Measurements from ENCODE around the gene SLC9A6. TPM values are rescaled to one million over a fixed set of nuclear protein-coding genes. Genes with fewer than 3 reads are reported as not detected.

The SLC9A6 gene
- polyA plus RNA-seq, 1 donor: 16.1 TPM

- H3K27me3 ChIP-seq (ENCODE audit: control insufficient read depth, insufficient read depth, low read length): no peaks in the 10 kb centered on the region
- no peaks in the 10 kb centered on the region for H3K9me3 ChIP-seq (ENCODE audit: control insufficient read depth, low read depth, low read length)
- H3K4me3 ChIP-seq (ENCODE audit: low read length): no peak overlapping the region
- DNase-seq: peak; percentile 2 to 38
- H3K27ac ChIP-seq (ENCODE audit: low read length): no peak overlapping the region
- H3K4me1 ChIP-seq (ENCODE audit: control insufficient read depth, insufficient read depth, low read length): peaks cover 10% of the 10 kb centered on the region
- H3K36me3 ChIP-seq (ENCODE audit: control insufficient read depth, insufficient read depth, low read length): no peaks in the 10 kb centered on the region
Measured at GRCh38 chrX:135981668-135982067, 3.6 kb upstream of the SLC9A6 start.

DNA sequence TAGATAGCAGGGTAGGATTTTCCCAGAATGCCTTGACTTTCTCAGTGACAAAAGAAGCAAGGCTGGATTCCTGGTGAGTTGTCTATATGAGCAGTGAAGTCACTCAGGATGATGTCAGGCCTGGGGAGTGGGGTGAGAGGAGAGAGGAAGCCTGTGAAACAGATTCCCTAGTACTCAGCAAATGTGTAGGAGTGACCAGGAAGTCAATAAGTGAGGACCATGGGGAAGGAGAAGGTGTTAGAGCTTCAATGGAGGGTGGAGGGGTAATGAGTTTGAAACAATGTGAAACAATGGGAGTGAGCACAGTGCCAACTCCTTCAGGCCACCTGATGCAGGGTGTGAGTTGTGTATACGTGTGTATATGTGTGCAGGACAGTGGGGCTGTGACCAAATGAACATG, 2.4 kb upstream of the SLC9A6 start:
- Histone ChIP-seq H3K9me3 (ENCODE audit: control insufficient read depth, low read depth, low read length) (no peaks in the 10 kb centered on the region), H3K27ac (ENCODE audit: low read length) (no peak overlapping the region), H3K27me3 (ENCODE audit: control insufficient read depth, insufficient read depth, low read length) (no peaks in the 10 kb centered on the region), H3K4me1 (ENCODE audit: control insufficient read depth, insufficient read depth, low read length) (peaks cover 10% of the 10 kb centered on the region), H3K36me3 (ENCODE audit: control insufficient read depth, insufficient read depth, low read length) (no peaks in the 10 kb centered on the region), H3K4me3 (ENCODE audit: low read length) (no peak overlapping the region)
- no CpG with 5 or more reads among the region's 1 CpG for WGBS (ENCODE audit: insufficient coverage, low lambda C conversion rate)
- DNase-seq: no peak

DNA sequence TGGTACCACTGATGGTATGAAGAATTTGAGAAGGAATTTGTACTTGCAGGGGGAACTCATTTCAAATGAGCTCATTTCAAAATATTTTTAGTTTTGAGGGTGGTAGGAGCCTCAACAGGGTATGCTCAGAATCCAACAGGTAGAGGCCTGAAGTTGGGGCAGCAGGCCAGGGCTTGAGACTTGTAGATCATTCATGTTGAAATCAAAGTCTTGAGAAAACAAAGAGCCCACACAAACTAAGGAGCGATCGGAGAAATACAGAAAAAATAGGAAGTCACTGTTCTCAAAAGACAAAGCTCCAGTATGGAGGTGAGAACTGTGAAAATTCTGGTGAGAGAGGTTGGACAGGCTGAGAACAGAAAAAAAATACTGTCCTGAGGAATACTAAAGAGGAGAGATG, 979 bp upstream of the SLC9A6 start:
- Histone ChIP-seq H3K9me3 (ENCODE audit: control insufficient read depth, low read depth, low read length) (no peaks in the 10 kb centered on the region), H3K36me3 (ENCODE audit: control insufficient read depth, insufficient read depth, low read length) (no peaks in the 10 kb centered on the region), H3K27me3 (ENCODE audit: control insufficient read depth, insufficient read depth, low read length) (no peaks in the 10 kb centered on the region), H3K27ac (ENCODE audit: low read length) (peak overlapping the region; percentile 58), H3K4me3 (ENCODE audit: low read length) (peak overlapping the region; percentile 64), H3K4me1 (ENCODE audit: control insufficient read depth, insufficient read depth, low read length) (peaks cover 10% of the 10 kb centered on the region)
- WGBS (ENCODE audit: insufficient coverage, low lambda C conversion rate): no CpG with 5 or more reads among the region's 2 CpGs
- DNase-seq: no peak

- H3K27me3 ChIP-seq (ENCODE audit: control insufficient read depth, insufficient read depth, low read length): no peaks in the 10 kb centered on the region
- H3K4me3 ChIP-seq (ENCODE audit: low read length): peak overlapping the region; percentile 64
- peaks cover 10% of the 10 kb centered on the region for H3K4me1 ChIP-seq (ENCODE audit: control insufficient read depth, insufficient read depth, low read length)
- H3K36me3 ChIP-seq (ENCODE audit: control insufficient read depth, insufficient read depth, low read length): no peaks in the 10 kb centered on the region
- no peaks in the 10 kb centered on the region for H3K9me3 ChIP-seq (ENCODE audit: control insufficient read depth, low read depth, low read length)
- no CpG with 5 or more reads among the region's 7 CpGs for WGBS (ENCODE audit: insufficient coverage, low lambda C conversion rate)
- DNase-seq: peak in 1 of 2 donors; percentile 24
- peak overlapping the region; percentile 58 for H3K27ac ChIP-seq (ENCODE audit: low read length)
Measured at GRCh38 chrX:135984791-135985156, 461 bp upstream of the SLC9A6 start.

DNA sequence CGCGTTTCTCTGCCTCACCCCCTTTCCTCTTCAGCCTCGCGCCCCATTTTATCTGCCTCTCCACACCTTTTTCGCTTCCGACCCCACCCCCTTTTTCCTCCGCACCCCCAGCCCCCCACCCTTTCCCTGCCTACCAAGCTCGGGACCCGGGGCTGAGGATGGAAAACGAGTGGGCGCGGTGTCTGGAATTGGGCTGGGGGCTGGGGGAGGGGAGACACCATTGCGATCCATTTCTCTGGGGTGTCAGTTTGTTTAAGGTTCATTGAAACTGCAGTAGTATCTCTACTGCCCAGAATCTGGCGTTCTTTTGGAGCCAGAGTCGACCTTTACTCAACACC, 707 bp downstream of the SLC9A6 start:
- no peaks in the 10 kb centered on the region for H3K36me3 ChIP-seq (ENCODE audit: control insufficient read depth, insufficient read depth, low read length)
- DNase-seq: no peak
- H3K4me1 ChIP-seq (ENCODE audit: control insufficient read depth, insufficient read depth, low read length): peaks cover 10% of the 10 kb centered on the region
- no peaks in the 10 kb centered on the region for H3K9me3 ChIP-seq (ENCODE audit: control insufficient read depth, low read depth, low read length)
- peak overlapping the region; percentile 86 for H3K4me3 ChIP-seq (ENCODE audit: low read length)
- peak overlapping the region; percentile 78 for H3K27ac ChIP-seq (ENCODE audit: low read length)
- no peaks in the 10 kb centered on the region for H3K27me3 ChIP-seq (ENCODE audit: control insufficient read depth, insufficient read depth, low read length)
- no CpG with 5 or more reads among the region's 15 CpGs for WGBS (ENCODE audit: insufficient coverage, low lambda C conversion rate)

DNA sequence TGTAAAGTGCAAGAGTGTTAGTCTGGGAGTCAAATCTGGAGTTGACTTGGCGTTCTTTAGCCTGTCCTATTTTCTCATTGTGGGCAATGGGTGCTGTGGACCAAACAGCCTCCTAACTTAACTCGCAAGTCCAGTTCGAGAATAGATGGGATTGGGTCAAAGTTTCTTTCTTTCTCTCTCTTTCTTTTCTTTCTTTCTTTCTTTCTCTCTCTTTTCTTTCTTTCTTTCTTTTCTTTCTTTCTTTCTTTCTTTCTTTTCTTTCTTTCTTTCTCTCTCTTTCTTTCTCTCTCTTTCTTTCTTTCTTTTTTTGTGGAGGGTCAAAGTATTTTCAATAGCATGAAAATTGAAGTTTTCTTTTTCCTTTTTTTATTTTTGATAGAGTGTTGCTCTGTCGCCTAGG, 3.0 kb downstream of the SLC9A6 start:
- no peaks in the 10 kb centered on the region for H3K27me3 ChIP-seq (ENCODE audit: control insufficient read depth, insufficient read depth, low read length)
- 100% methylated on average over 1 of the region's 4 CpGs for WGBS (ENCODE audit: insufficient coverage, low lambda C conversion rate)
- H3K36me3 ChIP-seq (ENCODE audit: control insufficient read depth, insufficient read depth, low read length): no peaks in the 10 kb centered on the region
- DNase-seq: no peak
- no peak overlapping the region for H3K4me3 ChIP-seq (ENCODE audit: low read length)
- no peaks in the 10 kb centered on the region for H3K9me3 ChIP-seq (ENCODE audit: control insufficient read depth, low read depth, low read length)
- H3K4me1 ChIP-seq (ENCODE audit: control insufficient read depth, insufficient read depth, low read length): peaks cover 7% of the 10 kb centered on the region
- H3K27ac ChIP-seq (ENCODE audit: low read length): no peak overlapping the region

DNA sequence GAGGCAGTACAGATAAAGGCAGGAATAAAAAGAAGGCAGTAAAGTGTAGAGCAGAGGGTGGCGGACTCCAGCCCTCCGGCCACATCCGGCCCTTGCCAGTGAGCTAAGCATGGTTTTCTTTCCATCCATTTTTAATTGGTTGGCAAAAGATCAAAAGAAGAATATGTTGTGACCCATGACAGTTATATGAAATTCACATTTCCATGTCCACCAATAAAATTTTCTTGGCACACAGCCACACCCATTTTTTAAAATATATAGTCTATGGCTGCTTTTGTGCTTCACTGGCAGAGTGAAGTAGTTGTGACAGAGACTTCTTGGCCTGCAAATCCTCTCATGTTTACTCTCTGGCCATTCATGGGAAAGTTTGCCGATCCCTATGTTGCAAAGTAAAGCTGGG, 29.8 kb downstream of the SLC9A6 start:
- Histone ChIP-seq H3K27ac (ENCODE audit: low read length) (no peak overlapping the region), H3K36me3 (ENCODE audit: control insufficient read depth, insufficient read depth, low read length) (peaks cover 7% of the 10 kb centered on the region), H3K9me3 (ENCODE audit: control insufficient read depth, low read depth, low read length) (no peaks in the 10 kb centered on the region), H3K27me3 (ENCODE audit: control insufficient read depth, insufficient read depth, low read length) (no peaks in the 10 kb centered on the region), H3K4me1 (ENCODE audit: control insufficient read depth, insufficient read depth, low read length) (no peaks in the 10 kb centered on the region), H3K4me3 (ENCODE audit: low read length) (no peak overlapping the region)
- DNase-seq: no peak
- WGBS (ENCODE audit: insufficient coverage, low lambda C conversion rate): no CpG with 5 or more reads among the region's 4 CpGs

DNA sequence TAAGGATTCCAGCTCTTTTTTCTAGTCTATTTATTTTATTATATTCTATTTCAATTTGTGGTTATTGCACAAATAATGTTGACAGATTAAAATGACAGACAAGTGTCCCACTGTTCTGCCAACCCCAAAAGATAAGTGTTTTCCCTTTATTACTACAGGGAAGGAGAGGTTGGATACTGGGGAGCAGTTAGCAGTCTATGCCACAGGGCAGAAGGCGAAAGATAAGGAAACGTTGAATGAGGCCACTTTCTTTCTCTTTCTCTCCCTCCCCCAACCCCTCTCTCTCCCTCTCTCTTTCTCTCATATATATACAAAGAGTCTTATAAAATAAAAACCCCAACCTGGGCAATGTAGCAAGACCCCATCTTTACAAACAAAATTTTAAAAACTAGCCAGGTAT, 31.6 kb downstream of the SLC9A6 start:
- H3K9me3 ChIP-seq (ENCODE audit: control insufficient read depth, low read depth, low read length): no peaks in the 10 kb centered on the region
- H3K27ac ChIP-seq (ENCODE audit: low read length): no peak overlapping the region
- peaks cover 10% of the 10 kb centered on the region for H3K36me3 ChIP-seq (ENCODE audit: control insufficient read depth, insufficient read depth, low read length)
- no peak for DNase-seq
- WGBS (ENCODE audit: insufficient coverage, low lambda C conversion rate): no CpG with 5 or more reads among the region's 2 CpGs
- no peaks in the 10 kb centered on the region for H3K27me3 ChIP-seq (ENCODE audit: control insufficient read depth, insufficient read depth, low read length)
- H3K4me3 ChIP-seq (ENCODE audit: low read length): no peak overlapping the region
- no peaks in the 10 kb centered on the region for H3K4me1 ChIP-seq (ENCODE audit: control insufficient read depth, insufficient read depth, low read length)

DNA sequence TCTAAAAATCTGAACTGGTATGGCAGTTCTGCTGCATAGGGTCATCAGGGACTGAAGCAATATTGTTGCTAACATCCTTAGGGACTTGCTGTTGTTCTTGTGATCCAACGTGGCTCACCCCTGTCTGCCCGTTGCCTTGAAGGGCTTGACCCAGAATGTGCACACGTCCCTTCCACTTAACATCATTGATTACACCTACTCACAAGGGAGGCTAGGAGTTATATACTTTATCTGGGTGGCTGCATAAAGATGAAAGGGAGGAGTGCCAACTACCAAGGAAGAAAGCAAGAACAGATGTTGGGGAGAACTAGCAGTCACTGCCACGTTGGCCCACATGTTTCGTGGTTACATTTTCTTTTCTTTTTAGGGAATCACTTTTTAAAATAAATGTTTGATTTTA, 34.0 kb downstream of the SLC9A6 start:
- H3K9me3 ChIP-seq (ENCODE audit: control insufficient read depth, low read depth, low read length): no peaks in the 10 kb centered on the region
- 100% methylated on average over 2 of the region's 5 CpGs for WGBS (ENCODE audit: insufficient coverage, low lambda C conversion rate)
- no peak overlapping the region for H3K4me3 ChIP-seq (ENCODE audit: low read length)
- peaks cover 10% of the 10 kb centered on the region for H3K36me3 ChIP-seq (ENCODE audit: control insufficient read depth, insufficient read depth, low read length)
- no peaks in the 10 kb centered on the region for H3K4me1 ChIP-seq (ENCODE audit: control insufficient read depth, insufficient read depth, low read length)
- H3K27me3 ChIP-seq (ENCODE audit: control insufficient read depth, insufficient read depth, low read length): no peaks in the 10 kb centered on the region
- DNase-seq: no peak
- no peak overlapping the region for H3K27ac ChIP-seq (ENCODE audit: low read length)

- Histone ChIP-seq H3K27ac (ENCODE audit: low read length) (no peak overlapping the region), H3K4me1 (ENCODE audit: control insufficient read depth, insufficient read depth, low read length) (no peaks in the 10 kb centered on the region), H3K27me3 (ENCODE audit: control insufficient read depth, insufficient read depth, low read length) (no peaks in the 10 kb centered on the region), H3K36me3 (ENCODE audit: control insufficient read depth, insufficient read depth, low read length) (peaks cover 12% of the 10 kb centered on the region), H3K9me3 (ENCODE audit: control insufficient read depth, low read depth, low read length) (no peaks in the 10 kb centered on the region), H3K4me3 (ENCODE audit: low read length) (no peak overlapping the region)
- no CpG with 5 or more reads among the region's 1 CpG for WGBS (ENCODE audit: insufficient coverage, low lambda C conversion rate)
- DNase-seq: no peak
Measured at GRCh38 chrX:136021160-136021559, 35.9 kb downstream of the SLC9A6 start.

DNA sequence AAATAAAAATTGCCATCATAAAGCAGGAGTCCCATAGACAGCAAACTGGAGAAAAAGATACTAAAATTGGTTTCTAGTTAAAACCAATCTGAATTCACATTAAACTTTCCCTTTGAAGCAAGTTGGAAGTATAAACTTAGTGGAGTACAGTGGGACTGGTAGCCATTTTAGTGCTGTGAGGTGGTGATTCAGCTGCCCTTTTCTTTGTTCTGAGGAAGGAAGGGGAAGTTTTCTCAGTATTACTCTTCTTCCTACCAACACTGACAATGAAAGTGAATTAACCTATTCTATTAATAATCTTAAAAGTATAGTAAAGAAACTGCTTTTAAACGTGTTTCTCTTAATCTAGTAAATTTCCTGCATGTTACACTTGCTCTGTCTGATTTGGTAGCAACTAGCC, 36.7 kb downstream of the SLC9A6 start:
- no CpG with 5 or more reads among the region's 1 CpG for WGBS (ENCODE audit: insufficient coverage, low lambda C conversion rate)
- no peaks in the 10 kb centered on the region for H3K27me3 ChIP-seq (ENCODE audit: control insufficient read depth, insufficient read depth, low read length)
- no peaks in the 10 kb centered on the region for H3K9me3 ChIP-seq (ENCODE audit: control insufficient read depth, low read depth, low read length)

More for the DNA sequence above, 36.7 kb downstream of the SLC9A6 start:
- peaks cover 12% of the 10 kb centered on the region for H3K36me3 ChIP-seq (ENCODE audit: control insufficient read depth, insufficient read depth, low read length)
- H3K27ac ChIP-seq (ENCODE audit: low read length): no peak overlapping the region
- no peaks in the 10 kb centered on the region for H3K4me1 ChIP-seq (ENCODE audit: control insufficient read depth, insufficient read depth, low read length)
- DNase-seq: no peak
- H3K4me3 ChIP-seq (ENCODE audit: low read length): no peak overlapping the region

All from large intestine (tissue), 3 donors.